GM19372 (cell line): Measurements from ENCODE around the gene C10orf90.

ENCODE experiments used
- ATAC-seq: cut with Tn5 transposase; IDR thresholded peaks from one replicate; pipeline ENCODE4 v1.9.1; 2021; ENCODE audit warnings: mild to moderate bottlenecking, low read depth, moderate library complexity; ENCODE audit not compliant: unreplicated experiment

The C10orf90 gene

GRCh38 chr10:126592901-126593300 lies 77.6 kb downstream of the C10orf90 start:
- ATAC-seq: no peak

- ATAC-seq: no peak
Measured at GRCh38 chr10:126588024-126588423, 82.5 kb downstream of the C10orf90 start.

- no peak for ATAC-seq
Measured at GRCh38 chr10:126586878-126587277, 83.6 kb downstream of the C10orf90 start.

- ATAC-seq: no peak
Measured at GRCh38 chr10:126586128-126586527, 84.4 kb downstream of the C10orf90 start.

- ATAC-seq: no peak
Measured at GRCh38 chr10:126585249-126586017, 85.1 kb downstream of the C10orf90 start.

- no peak for ATAC-seq
Measured at GRCh38 chr10:126584836-126585235, 85.7 kb downstream of the C10orf90 start.

GRCh38 chr10:126583552-126584200 lies 86.8 kb downstream of the C10orf90 start:
- ATAC-seq: no peak

- ATAC-seq: no peak
Measured at GRCh38 chr10:126581648-126582046, 88.8 kb downstream of the C10orf90 start.

- no peak for ATAC-seq
Measured at GRCh38 chr10:126580873-126581647, 89.4 kb downstream of the C10orf90 start.

GRCh38 chr10:126576336-126576735 lies 94.2 kb downstream of the C10orf90 start:
- ATAC-seq: no peak

GRCh38 chr10:126570621-126571602 lies 99.6 kb downstream of the C10orf90 start:
- no peak for ATAC-seq

GRCh38 chr10:126570245-126570570 lies 100.3 kb downstream of the C10orf90 start:
- ATAC-seq: no peak

GRCh38 chr10:126569513-126570244 lies 100.8 kb downstream of the C10orf90 start:
- no peak for ATAC-seq

- ATAC-seq: no peak
Measured at GRCh38 chr10:126568809-126569385, 101.6 kb downstream of the C10orf90 start.

- no peak for ATAC-seq
Measured at GRCh38 chr10:126565871-126566270, 104.6 kb downstream of the C10orf90 start.

- ATAC-seq: no peak
Measured at GRCh38 chr10:126565441-126565840, 105.1 kb downstream of the C10orf90 start.

- ATAC-seq: no peak
Measured at GRCh38 chr10:126564326-126564888, 106.1 kb downstream of the C10orf90 start.

GRCh38 chr10:126563361-126563760 lies 107.1 kb downstream of the C10orf90 start:
- no peak for ATAC-seq
